Measurements from ENCODE around the gene RNF41.

DNA sequence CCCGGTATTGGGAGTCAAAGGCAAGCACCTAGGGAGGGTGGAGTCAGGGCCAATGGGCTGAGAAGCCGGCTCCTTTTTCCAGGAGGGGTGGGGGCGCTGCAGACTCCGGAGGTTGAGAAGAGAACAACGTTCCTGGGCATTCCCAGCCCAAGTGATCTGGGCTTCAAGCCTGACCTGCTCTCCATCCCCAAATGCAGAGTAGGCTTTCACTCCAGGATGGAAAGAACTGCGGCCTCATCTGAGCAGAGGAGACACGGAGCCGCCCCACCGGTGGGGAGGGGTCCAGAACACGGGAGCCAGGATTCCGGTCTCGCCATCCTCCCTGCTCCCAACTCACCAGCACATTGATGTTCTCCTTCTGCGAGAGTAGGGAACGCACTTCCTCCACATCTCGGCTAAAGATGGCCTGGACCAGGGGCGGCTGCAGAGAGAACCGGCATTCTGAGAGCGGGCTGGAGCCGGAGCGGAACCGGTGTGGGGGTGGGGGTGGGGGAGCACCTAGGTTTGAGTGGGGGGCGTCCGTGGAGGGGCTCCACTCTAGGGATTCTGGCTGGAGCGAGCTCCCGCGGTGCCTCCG lies 35.9 kb upstream of the RNF41 start:
- TF ChIP-seq POLR2AphosphoS5 (IDR thresholded peaks at IDR 0.05) = no peak
- TF ChIP-seq EP300 (IDR thresholded peaks at IDR 0.05) = no peak
